Measurements from ENCODE around the gene ITIH1. TPM values are rescaled to one million over a fixed set of nuclear protein-coding genes. Genes with fewer than 3 reads are reported as not detected.

Gene ITIH1
- total RNA-seq, 1 experiment from 2014 or later: 0.26 TPM

DNA sequence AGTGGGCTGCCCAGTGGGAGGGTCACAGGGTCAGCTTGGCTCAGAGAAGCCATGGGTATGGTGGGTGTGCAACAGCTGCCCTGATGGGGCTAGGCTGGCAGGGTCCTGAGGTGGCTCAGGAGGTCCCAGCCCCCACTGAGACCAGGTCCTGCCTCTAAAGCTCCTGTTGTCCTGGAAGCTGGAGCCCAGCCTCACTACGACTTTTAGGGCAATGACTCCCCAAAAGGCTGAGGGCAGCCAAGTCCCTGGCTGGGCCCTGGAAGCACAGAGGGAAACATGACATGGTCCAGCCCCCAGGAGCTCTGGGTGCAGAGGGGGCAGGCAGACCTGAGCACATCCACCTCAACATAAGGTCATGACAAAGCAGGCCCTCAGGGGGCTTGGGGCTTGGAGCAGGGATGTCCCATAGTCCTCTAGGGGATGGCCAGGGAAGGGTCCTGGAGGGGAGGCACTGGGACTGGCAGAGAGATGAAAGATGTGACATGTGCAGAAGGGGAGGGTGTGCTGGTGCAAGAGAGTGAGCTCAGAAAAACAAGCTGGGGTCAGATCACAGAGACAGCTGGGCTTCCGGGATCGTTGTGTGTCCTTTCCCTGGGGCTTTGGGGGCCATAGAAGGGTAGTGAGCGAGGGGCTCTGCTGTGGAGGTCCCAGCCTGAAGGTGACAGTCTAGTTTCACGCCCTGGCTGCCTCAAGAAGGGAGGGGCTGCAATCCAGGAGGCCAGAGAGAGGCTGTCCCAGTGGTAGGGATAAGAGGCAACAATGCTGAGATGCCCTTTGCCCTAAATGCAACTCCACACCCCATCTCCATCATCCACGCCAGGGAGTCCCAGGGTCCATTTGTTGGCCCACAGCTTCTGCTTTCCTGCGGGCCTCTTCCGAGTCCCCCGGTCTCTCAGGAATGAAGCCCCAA, 16.6 kb downstream of the ITIH1 start:
- Mint-ChIP-seq H3K9me3 (no peaks in the 10 kb centered on the region), H3K36me3 (no peaks in the 10 kb centered on the region), H3K27ac (no peak overlapping the region), H3K4me3 (no peak overlapping the region), H3K4me1 (no peaks in the 10 kb centered on the region), H3K27me3 (ENCODE audit: low read depth) (no peaks in the 10 kb centered on the region)
- no peak for ATAC-seq
- POLR2A ChIA-PET: interaction anchor here (0.9 kb wide), 1 partner anchor 9 kb away, joined by 3 read pairs; no protein-coding TSS in a partner anchor
- DNase-seq (ENCODE audit: low spot score): no peak
- TF ChIP-seq, protein P1, sequence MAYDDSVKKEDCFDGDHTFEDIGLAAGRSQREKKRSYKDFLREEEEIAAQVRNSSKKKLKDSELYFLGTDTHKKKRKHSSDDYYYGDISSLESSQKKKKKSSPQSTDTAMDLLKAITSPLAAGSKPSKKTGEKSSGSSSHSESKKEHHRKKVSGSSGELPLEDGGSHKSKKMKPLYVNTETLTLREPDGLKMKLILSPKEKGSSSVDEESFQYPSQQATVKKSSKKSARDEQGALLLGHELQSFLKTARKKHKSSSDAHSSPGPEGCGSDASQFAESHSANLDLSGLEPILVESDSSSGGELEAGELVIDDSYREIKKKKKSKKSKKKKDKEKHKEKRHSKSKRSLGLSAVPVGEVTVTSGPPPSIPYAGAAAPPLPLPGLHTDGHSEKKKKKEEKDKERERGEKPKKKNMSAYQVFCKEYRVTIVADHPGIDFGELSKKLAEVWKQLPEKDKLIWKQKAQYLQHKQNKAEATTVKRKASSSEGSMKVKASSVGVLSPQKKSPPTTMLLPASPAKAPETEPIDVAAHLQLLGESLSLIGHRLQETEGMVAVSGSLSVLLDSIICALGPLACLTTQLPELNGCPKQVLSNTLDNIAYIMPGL (CRISPR knock-in tag; IDR thresholded peaks at IDR 0.05): no peak
- TF ChIP-seq SMAD4 (CRISPR knock-in tag; IDR thresholded peaks at IDR 0.05) (no peak), PRRX2 (CRISPR knock-in tag; IDR thresholded peaks at IDR 0.05) (no peak), ZNF232 (CRISPR knock-in tag; IDR thresholded peaks at IDR 0.05) (no peak), SOX15 (CRISPR knock-in tag; IDR thresholded peaks at IDR 0.05) (no peak), ZNF121 (CRISPR knock-in tag; IDR thresholded peaks at IDR 0.05) (no peak), FOXK1 (CRISPR knock-in tag; IDR thresholded peaks at IDR 0.05) (no peak), GABPB1 (CRISPR knock-in tag; IDR thresholded peaks at IDR 0.05) (no peak), GRHL2 (CRISPR knock-in tag; IDR thresholded peaks at IDR 0.05; ENCODE audit: insufficient replicate concordance, severe bottlenecking) (no peak)
- TF ChIP-seq, protein P2, sequence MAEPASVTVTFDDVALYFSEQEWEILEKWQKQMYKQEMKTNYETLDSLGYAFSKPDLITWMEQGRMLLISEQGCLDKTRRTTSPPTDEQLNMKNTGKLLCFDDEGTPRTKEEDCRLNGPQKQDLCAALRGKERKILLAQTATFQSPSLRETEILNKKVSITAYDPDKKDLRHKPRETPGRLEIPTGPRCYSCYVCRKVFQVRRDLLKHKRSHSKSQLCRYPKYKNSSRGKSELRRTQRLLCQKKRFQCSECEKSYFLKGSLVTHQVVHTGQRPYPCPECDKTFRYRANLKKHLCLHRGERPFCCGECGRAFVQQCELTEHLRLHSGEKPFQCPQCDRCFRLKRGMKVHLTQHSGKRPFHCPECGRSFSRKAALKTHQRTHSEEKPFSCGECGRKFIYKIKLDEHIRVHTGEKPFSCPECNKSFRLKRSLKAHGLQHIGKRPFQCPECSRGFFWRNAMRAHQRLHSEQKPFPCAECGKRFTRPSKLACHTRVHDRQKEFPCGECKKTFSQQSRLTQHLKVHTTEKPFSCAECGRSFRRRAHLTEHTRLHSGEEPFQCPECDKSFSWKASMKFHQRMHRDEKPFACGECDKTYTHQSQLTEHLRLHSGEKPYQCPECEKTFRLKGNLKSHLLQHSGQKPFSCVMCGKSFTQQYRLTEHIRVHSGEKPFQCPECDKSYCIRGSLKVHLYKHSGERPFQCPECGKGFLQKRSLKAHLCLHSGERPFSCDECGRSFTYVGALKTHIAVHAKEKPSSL (CRISPR knock-in tag; conservative IDR thresholded peaks at IDR 0.05): no peak
- TF ChIP-seq, protein P3, sequence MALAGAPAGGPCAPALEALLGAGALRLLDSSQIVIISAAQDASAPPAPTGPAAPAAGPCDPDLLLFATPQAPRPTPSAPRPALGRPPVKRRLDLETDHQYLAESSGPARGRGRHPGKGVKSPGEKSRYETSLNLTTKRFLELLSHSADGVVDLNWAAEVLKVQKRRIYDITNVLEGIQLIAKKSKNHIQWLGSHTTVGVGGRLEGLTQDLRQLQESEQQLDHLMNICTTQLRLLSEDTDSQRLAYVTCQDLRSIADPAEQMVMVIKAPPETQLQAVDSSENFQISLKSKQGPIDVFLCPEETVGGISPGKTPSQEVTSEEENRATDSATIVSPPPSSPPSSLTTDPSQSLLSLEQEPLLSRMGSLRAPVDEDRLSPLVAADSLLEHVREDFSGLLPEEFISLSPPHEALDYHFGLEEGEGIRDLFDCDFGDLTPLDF (CRISPR knock-in tag; IDR thresholded peaks at IDR 0.05): no peak
- TF ChIP-seq, protein P4, sequence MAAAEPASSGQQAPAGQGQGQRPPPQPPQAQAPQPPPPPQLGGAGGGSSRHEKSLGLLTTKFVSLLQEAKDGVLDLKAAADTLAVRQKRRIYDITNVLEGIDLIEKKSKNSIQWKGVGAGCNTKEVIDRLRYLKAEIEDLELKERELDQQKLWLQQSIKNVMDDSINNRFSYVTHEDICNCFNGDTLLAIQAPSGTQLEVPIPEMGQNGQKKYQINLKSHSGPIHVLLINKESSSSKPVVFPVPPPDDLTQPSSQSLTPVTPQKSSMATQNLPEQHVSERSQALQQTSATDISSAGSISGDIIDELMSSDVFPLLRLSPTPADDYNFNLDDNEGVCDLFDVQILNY (CRISPR knock-in tag; IDR thresholded peaks at IDR 0.05): no peak
- CTCF ChIA-PET: interaction anchor here (1.4 to 5.5 kb wide), 5 partner anchors 19 to 49 kb away, joined by 3 to 96 read pairs (median 25); partner anchors contain the start of gene NEK4

DNA sequence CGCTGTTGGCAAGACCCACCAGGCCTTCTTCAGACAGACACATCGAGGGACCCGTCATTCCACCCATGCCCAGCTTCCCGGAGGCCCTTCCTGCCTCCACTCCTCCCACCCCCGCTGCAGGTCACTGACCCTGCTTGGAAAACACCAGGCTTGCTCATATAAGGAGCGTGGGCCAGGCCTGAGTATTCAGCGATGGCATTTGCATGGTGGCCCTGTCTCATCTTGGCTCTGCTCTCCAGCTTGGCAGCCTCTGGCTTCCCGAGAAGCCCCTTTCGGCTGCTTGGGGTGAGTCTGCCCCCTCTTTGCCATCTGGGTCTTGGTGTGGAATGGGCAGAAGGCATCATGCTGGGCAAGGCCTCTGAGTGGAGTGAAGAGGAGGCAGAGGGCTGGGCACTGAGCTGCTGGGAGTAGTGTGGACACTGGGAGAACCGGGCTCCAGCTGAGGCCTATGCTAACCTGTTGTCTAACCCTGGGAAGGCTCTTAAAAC, 17.3 kb downstream of the ITIH1 start, which contains the start of gene ITIH3:
TSS of gene ITIH3 (plus strand) at position 185 of the 488 bp plus-strand sequence. CDS start at position 193, 8 bp downstream.
- H3K4me1 Mint-ChIP-seq: no peaks in the 10 kb centered on the region
- DNase-seq (ENCODE audit: low spot score) (no peak), ATAC-seq (no peak)
- CTCF ChIA-PET: interaction anchor here (1.4 to 5.5 kb wide), 3 partner anchors 25 to 49 kb away, joined by 3 to 96 read pairs (median 46); partner anchors contain the start of gene NEK4
- H3K27ac Mint-ChIP-seq: no peak within 1 kb of the TSS
- no peaks in the 10 kb centered on the region for H3K36me3 Mint-ChIP-seq
- H3K27me3 Mint-ChIP-seq (ENCODE audit: low read depth): no peaks in the 10 kb centered on the region; the same call in 1 of the 2 replicates
- no peak within 1 kb of the TSS for H3K4me3 Mint-ChIP-seq
- H3K9me3 Mint-ChIP-seq: no peaks in the 10 kb centered on the region
- POLR2A ChIA-PET: no interaction called here
- TF ChIP-seq, protein P5, sequence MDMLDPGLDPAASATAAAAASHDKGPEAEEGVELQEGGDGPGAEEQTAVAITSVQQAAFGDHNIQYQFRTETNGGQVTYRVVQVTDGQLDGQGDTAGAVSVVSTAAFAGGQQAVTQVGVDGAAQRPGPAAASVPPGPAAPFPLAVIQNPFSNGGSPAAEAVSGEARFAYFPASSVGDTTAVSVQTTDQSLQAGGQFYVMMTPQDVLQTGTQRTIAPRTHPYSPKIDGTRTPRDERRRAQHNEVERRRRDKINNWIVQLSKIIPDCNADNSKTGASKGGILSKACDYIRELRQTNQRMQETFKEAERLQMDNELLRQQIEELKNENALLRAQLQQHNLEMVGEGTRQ (CRISPR knock-in tag; IDR thresholded peaks at IDR 0.05): no peak
- TF ChIP-seq TEAD4 (CRISPR knock-in tag; IDR thresholded peaks at IDR 0.05) (no peak), TP53 (CRISPR knock-in tag; IDR thresholded peaks at IDR 0.05) (no peak), GABPB1 (CRISPR knock-in tag; IDR thresholded peaks at IDR 0.05) (no peak; the same call in 1 of the 2 replicates), MXD4 (CRISPR knock-in tag; IDR thresholded peaks at IDR 0.05; ENCODE audit: borderline replicate concordance) (no peak)
- TF ChIP-seq, protein P6, sequence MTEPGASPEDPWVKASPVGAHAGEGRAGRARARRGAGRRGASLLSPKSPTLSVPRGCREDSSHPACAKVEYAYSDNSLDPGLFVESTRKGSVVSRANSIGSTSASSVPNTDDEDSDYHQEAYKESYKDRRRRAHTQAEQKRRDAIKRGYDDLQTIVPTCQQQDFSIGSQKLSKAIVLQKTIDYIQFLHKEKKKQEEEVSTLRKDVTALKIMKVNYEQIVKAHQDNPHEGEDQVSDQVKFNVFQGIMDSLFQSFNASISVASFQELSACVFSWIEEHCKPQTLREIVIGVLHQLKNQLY (CRISPR knock-in tag; IDR thresholded peaks at IDR 0.05): no peak
- TF ChIP-seq, protein P7, sequence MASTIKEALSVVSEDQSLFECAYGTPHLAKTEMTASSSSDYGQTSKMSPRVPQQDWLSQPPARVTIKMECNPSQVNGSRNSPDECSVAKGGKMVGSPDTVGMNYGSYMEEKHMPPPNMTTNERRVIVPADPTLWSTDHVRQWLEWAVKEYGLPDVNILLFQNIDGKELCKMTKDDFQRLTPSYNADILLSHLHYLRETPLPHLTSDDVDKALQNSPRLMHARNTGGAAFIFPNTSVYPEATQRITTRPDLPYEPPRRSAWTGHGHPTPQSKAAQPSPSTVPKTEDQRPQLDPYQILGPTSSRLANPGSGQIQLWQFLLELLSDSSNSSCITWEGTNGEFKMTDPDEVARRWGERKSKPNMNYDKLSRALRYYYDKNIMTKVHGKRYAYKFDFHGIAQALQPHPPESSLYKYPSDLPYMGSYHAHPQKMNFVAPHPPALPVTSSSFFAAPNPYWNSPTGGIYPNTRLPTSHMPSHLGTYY (CRISPR knock-in tag; IDR thresholded peaks at IDR 0.05): no peak
- TF ChIP-seq, protein P8, sequence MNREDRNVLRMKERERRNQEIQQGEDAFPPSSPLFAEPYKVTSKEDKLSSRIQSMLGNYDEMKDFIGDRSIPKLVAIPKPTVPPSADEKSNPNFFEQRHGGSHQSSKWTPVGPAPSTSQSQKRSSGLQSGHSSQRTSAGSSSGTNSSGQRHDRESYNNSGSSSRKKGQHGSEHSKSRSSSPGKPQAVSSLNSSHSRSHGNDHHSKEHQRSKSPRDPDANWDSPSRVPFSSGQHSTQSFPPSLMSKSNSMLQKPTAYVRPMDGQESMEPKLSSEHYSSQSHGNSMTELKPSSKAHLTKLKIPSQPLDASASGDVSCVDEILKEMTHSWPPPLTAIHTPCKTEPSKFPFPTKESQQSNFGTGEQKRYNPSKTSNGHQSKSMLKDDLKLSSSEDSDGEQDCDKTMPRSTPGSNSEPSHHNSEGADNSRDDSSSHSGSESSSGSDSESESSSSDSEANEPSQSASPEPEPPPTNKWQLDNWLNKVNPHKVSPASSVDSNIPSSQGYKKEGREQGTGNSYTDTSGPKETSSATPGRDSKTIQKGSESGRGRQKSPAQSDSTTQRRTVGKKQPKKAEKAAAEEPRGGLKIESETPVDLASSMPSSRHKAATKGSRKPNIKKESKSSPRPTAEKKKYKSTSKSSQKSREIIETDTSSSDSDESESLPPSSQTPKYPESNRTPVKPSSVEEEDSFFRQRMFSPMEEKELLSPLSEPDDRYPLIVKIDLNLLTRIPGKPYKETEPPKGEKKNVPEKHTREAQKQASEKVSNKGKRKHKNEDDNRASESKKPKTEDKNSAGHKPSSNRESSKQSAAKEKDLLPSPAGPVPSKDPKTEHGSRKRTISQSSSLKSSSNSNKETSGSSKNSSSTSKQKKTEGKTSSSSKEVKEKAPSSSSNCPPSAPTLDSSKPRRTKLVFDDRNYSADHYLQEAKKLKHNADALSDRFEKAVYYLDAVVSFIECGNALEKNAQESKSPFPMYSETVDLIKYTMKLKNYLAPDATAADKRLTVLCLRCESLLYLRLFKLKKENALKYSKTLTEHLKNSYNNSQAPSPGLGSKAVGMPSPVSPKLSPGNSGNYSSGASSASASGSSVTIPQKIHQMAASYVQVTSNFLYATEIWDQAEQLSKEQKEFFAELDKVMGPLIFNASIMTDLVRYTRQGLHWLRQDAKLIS (CRISPR knock-in tag; IDR thresholded peaks at IDR 0.05; ENCODE audit: borderline replicate concordance): no peak

Measured in WTC11 (cell line).